ENCODE data around the gene CTSC. TPM values are rescaled to one million over a fixed set of nuclear protein-coding genes. Genes with fewer than 3 reads are reported as not detected.

Gene CTSC
- total and polyA plus RNA-seq, 9 of the 15 experiments (the other 6 are each of a cell fraction or from before 2014, with no cell fraction given), result 113 to 403 (median 187) TPM

- TF ChIP-seq RREB1 (CRISPR knock-in tag; IDR thresholded peaks at IDR 0.05) (no peak), CXXC5 (CRISPR knock-in tag; IDR thresholded peaks at IDR 0.05) (no peak), SIN3A (IDR thresholded peaks at IDR 0.05; ENCODE audit: borderline replicate concordance in 2 of 2, control insufficient read depth in 1 of 2, low read depth in 2 of 2, low read length in 2 of 2) (peak in 1 of 2 experiments; percentile 13; a peak in 2 of 4 replicates), NFE2 (IDR thresholded peaks at IDR 0.05; ENCODE audit: low read depth) (no peak), POLR2B (IDR thresholded peaks at IDR 0.05; ENCODE audit: low read depth, partially characterized antibody) (no peak), MTA2 (IDR thresholded peaks at IDR 0.05; ENCODE audit: low read depth) (no peak), PTTG1 (tag; IDR thresholded peaks at IDR 0.05; ENCODE audit: low read depth) (no peak), PRDM10 (IDR thresholded peaks at IDR 0.05; ENCODE audit: partially characterized antibody) (peak; percentile 69), ZNF133 (CRISPR knock-in tag; IDR thresholded peaks at IDR 0.05) (no peak), GTF2E2 (tag; IDR thresholded peaks at IDR 0.05) (no peak), RBM14 (IDR thresholded peaks at IDR 0.05; ENCODE audit: borderline replicate concordance, insufficient read depth, low read depth, low read length) (no peak), CBX1 (IDR thresholded peaks at IDR 0.05; ENCODE audit: low read depth) (no peak)
- TF ChIP-seq, protein P1, sequence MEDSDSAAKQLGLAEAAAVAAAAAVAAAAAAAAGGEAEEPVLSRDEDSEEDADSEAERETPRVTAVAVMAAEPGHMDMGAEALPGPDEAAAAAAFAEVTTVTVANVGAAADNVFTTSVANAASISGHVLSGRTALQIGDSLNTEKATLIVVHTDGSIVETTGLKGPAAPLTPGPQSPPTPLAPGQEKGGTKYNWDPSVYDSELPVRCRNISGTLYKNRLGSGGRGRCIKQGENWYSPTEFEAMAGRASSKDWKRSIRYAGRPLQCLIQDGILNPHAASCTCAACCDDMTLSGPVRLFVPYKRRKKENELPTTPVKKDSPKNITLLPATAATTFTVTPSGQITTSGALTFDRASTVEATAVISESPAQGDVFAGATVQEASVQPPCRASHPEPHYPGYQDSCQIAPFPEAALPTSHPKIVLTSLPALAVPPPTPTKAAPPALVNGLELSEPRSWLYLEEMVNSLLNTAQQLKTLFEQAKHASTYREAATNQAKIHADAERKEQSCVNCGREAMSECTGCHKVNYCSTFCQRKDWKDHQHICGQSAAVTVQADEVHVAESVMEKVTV (CRISPR knock-in tag; IDR thresholded peaks at IDR 0.05), result no peak
- TF ChIP-seq, protein P2, sequence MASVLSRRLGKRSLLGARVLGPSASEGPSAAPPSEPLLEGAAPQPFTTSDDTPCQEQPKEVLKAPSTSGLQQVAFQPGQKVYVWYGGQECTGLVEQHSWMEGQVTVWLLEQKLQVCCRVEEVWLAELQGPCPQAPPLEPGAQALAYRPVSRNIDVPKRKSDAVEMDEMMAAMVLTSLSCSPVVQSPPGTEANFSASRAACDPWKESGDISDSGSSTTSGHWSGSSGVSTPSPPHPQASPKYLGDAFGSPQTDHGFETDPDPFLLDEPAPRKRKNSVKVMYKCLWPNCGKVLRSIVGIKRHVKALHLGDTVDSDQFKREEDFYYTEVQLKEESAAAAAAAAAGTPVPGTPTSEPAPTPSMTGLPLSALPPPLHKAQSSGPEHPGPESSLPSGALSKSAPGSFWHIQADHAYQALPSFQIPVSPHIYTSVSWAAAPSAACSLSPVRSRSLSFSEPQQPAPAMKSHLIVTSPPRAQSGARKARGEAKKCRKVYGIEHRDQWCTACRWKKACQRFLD (CRISPR knock-in tag; IDR thresholded peaks at IDR 0.05), result peak; percentile 55; the same call in 1 of the 2 replicates
These were observed 592 bp upstream of the CTSC start (continued) for GRCh38 chr11:88337987-88338668.

Measured in K562 (cell line).